ENCODE measurements around the gene SH3PXD2B.

- TF ChIP-seq, protein P1, sequence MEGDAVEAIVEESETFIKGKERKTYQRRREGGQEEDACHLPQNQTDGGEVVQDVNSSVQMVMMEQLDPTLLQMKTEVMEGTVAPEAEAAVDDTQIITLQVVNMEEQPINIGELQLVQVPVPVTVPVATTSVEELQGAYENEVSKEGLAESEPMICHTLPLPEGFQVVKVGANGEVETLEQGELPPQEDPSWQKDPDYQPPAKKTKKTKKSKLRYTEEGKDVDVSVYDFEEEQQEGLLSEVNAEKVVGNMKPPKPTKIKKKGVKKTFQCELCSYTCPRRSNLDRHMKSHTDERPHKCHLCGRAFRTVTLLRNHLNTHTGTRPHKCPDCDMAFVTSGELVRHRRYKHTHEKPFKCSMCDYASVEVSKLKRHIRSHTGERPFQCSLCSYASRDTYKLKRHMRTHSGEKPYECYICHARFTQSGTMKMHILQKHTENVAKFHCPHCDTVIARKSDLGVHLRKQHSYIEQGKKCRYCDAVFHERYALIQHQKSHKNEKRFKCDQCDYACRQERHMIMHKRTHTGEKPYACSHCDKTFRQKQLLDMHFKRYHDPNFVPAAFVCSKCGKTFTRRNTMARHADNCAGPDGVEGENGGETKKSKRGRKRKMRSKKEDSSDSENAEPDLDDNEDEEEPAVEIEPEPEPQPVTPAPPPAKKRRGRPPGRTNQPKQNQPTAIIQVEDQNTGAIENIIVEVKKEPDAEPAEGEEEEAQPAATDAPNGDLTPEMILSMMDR (conservative IDR thresholded peaks at IDR 0.05 in 1 of 2, IDR thresholded peaks at IDR 0.05 in 1 of 2; ENCODE audit: low read depth in 1 of 2, low read length in 2 of 2): no peak
- no peak for TF ChIP-seq EZH2 (IDR thresholded peaks at IDR 0.05; ENCODE audit: low read length, missing control alignments)
Observed at GRCh38 chr5:172283862-172284610, 170.3 kb downstream of the SH3PXD2B start.
